Spinal cord (tissue), 10 donors: Measurements from ENCODE around the gene XKR7. TPM values are rescaled to one million over a fixed set of nuclear protein-coding genes. Genes with fewer than 3 reads are reported as not detected.
"Not testable (repeated sequence)": the region's sequence is repeated elsewhere in the genome, so short reads cannot be mapped to it uniquely, and the experiment has no call there.

Experiments used
- DNase-seq, 6 donors: peaks; one replicate each; pipeline versions ENCODE4 v3.0.0 to v3.0.0-alpha.2; 2013 to 2015; ENCODE audit warnings: low spot score in 6 of 6, low read depth in 4 of 6
- H3K27ac ChIP-seq: one replicate; pipeline ENCODE4 v1.5.1; 2013; ENCODE audit warnings: low read depth, low read length, control low read depth
- H3K27me3 ChIP-seq: one replicate; pipeline ENCODE4 v1.6.1; 2013; ENCODE audit warnings: low read length; ENCODE audit not compliant: control insufficient read depth, insufficient read depth
- H3K36me3 ChIP-seq: one replicate; pipeline ENCODE4 v1.6.1; 2013; ENCODE audit warnings: low read length; ENCODE audit not compliant: control insufficient read depth, insufficient read depth
- H3K4me1 ChIP-seq: one replicate; pipeline ENCODE4 v1.6.1; 2013; ENCODE audit warnings: low read length; ENCODE audit not compliant: control insufficient read depth, insufficient read depth
- H3K4me3 ChIP-seq: one replicate; pipeline ENCODE4 v1.5.1; 2013; ENCODE audit warnings: low read depth, low read length, control low read depth
- H3K9me3 ChIP-seq: one replicate; pipeline ENCODE4 v1.6.1; 2013; ENCODE audit warnings: low read length; ENCODE audit not compliant: control insufficient read depth, insufficient read depth
- WGBS: methylation state at CpG from one replicate; pipeline ENCODE4 v1.1.5; 2013; ENCODE audit warnings: missing lambda C conversion rate; ENCODE audit not compliant: insufficient coverage; 5-methylcytosine and 5-hydroxymethylcytosine counted together
- polyA plus RNA-seq, 2 donors: library from polyadenylated mRNA; unstranded; fragments of 120-200 nt; gene quantifications; one replicate each; pipeline ENCODE4 v1.2.1, GENCODE V29; 2013; ENCODE audit not compliant: insufficient read length in 2 of 2
- total RNA-seq, 2 donors: library from RNA; depleted of rRNA in 1 of 2; stranded (reverse); fragments of 120-200 nt in 1 of 2; fragments of >200 nt in 1 of 2; gene quantifications; one replicate each; pipeline versions ENCODE4 v1.2.3 to v1.2.4, GENCODE V29; 2013 to 2014
- donor health status: healthy.

The XKR7 gene
- total and polyA plus RNA-seq, 4 donors, result 1.8 to 9.0 (median 5.8) TPM

GRCh38 chr20:31924561-31924960, 43.4 kb upstream of the XKR7 start:
- no peaks in the 10 kb centered on the region for H3K27me3 ChIP-seq
- WGBS, result 93% methylated on average over 8 of the region's 8 CpGs
- no peaks in the 10 kb centered on the region for H3K9me3 ChIP-seq
- DNase-seq, result no peak
- H3K4me3 ChIP-seq, result no peak overlapping the region
- H3K36me3 ChIP-seq, result peaks cover 10% of the 10 kb centered on the region
- peaks cover 2% of the 10 kb centered on the region for H3K4me1 ChIP-seq
- H3K27ac ChIP-seq, result no peak overlapping the region

DNA sequence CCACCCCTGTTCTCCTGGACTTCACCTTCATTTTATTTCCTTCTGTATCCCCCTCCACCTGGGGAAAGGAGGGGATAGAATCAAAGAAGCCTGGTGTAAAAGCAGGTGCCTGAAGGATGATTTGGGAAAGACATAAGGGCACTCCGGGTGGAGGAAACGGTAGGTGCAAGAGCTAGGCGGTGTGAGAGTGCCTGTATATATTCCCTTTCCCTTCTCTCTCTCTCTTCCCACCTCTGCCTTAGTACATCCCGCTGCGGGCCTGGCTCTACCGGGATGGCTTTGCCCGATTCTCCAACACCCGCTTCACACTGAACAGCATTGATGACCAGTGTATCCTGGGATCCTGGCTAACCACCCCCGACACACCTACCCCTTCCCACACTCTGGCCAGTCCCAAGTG, 42.3 kb upstream of the XKR7 start:
- 68% methylated on average over 6 of the region's 9 CpGs for WGBS
- Histone ChIP-seq H3K9me3 (no peaks in the 10 kb centered on the region), H3K27ac (no peak overlapping the region), H3K36me3 (peaks cover 2% of the 10 kb centered on the region), H3K27me3 (no peaks in the 10 kb centered on the region), H3K4me1 (no peaks in the 10 kb centered on the region), H3K4me3 (no peak overlapping the region)
- no peak for DNase-seq

- Histone ChIP-seq H3K27me3 (no peaks in the 10 kb centered on the region), H3K27ac (no peak overlapping the region), H3K4me3 (no peak overlapping the region), H3K36me3 (peaks cover 2% of the 10 kb centered on the region), H3K9me3 (no peaks in the 10 kb centered on the region), H3K4me1 (no peaks in the 10 kb centered on the region)
- 100% methylated on average over 1 of the region's 2 CpGs for WGBS
- DNase-seq, result no peak
Observed at GRCh38 chr20:31926493-31926892, 41.5 kb upstream of the XKR7 start.

DNA sequence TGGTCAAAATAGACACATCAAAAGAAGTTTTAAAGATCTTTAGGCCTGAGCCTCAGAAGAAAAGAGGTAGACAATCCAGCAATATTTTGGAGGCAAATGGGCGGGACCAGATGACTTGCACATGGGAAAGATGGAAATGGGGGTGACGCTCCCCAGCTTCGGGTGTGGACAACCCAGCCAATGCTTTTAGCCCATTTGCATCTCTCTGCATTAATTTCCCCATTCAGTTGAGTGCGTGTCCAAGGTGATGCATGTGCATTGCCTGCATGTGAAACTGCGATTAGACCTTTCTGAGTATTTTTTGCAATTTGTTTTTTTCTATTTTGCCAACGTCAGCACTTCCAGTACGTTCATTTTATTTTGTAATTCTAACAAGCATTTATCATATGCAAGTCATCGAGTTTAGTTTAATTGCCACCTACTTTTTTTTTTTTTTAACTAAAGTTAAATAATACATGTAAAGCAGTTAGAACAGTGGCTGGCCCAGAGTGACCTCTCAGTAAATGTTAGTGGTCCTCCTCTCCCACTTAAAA, 40.3 kb upstream of the XKR7 start:
- no peak overlapping the region for H3K4me3 ChIP-seq
- no peaks in the 10 kb centered on the region for H3K27me3 ChIP-seq
- no peak for DNase-seq
- WGBS, result 90% methylated on average over 5 of the region's 8 CpGs
- H3K27ac ChIP-seq, result no peak overlapping the region
- H3K9me3 ChIP-seq, result no peaks in the 10 kb centered on the region
- peaks cover 2% of the 10 kb centered on the region for H3K36me3 ChIP-seq
- no peaks in the 10 kb centered on the region for H3K4me1 ChIP-seq

- not testable (repeated sequence) for H3K27ac ChIP-seq, H3K36me3 ChIP-seq, DNase-seq, H3K4me1 ChIP-seq, H3K4me3 ChIP-seq, H3K9me3 ChIP-seq, H3K27me3 ChIP-seq
- no CpG with 5 or more reads among the region's 4 CpGs for WGBS
Observed at GRCh38 chr20:31929631-31930030, 38.3 kb upstream of the XKR7 start.

DNA sequence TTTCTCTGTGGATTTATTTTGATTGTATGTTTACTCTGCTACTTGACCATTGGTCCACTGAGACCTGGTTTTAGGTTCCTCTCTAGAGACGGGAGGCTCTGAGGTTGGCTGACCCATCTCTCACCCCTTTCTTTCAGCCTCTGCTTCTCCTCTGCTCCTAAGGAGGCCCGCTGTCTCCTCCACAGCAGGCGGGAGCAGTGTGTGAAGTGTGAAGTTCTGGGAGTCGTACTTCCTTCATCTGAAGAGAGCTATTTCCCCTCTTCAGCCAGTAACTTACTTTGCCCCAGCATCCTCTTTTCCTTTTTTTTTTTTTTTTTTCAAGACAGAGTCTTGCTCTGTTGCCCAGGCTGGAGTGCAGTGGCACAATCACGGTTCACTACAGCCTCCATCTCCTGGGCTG, 37.2 kb upstream of the XKR7 start:
- peaks cover 4% of the 10 kb centered on the region for H3K36me3 ChIP-seq
- H3K27me3 ChIP-seq, result no peaks in the 10 kb centered on the region
- no peak overlapping the region for H3K4me3 ChIP-seq
- no peak for DNase-seq
- 83% methylated on average over 2 of the region's 5 CpGs for WGBS
- no peak overlapping the region for H3K27ac ChIP-seq
- H3K4me1 ChIP-seq, result no peaks in the 10 kb centered on the region
- H3K9me3 ChIP-seq, result no peaks in the 10 kb centered on the region

DNA sequence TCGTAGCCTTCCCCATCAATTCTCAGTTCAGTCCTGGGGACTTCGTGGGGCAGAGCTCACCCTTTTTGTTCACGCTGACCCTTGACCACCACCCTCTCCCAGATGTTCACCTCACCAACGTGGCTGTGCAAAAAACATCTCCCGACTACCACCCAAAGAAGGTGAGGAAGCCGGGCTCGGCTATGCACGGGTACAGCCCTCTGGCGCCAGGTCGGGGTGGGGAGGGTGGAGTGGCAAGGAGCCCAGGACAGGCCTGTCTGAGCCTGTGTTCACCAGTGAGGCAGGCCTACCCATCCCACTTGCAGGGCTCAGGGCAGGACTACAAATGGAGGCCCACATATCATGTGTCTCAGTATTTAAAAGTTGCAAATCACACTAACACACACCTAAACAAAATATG, 34.3 kb upstream of the XKR7 start:
- Histone ChIP-seq H3K27ac (no peak overlapping the region), H3K4me1 (no peaks in the 10 kb centered on the region), H3K9me3 (no peaks in the 10 kb centered on the region), H3K36me3 (peaks cover 4% of the 10 kb centered on the region), H3K27me3 (no peaks in the 10 kb centered on the region), H3K4me3 (no peak overlapping the region)
- 87% methylated on average over 6 of the region's 10 CpGs for WGBS
- DNase-seq, result no peak

DNA sequence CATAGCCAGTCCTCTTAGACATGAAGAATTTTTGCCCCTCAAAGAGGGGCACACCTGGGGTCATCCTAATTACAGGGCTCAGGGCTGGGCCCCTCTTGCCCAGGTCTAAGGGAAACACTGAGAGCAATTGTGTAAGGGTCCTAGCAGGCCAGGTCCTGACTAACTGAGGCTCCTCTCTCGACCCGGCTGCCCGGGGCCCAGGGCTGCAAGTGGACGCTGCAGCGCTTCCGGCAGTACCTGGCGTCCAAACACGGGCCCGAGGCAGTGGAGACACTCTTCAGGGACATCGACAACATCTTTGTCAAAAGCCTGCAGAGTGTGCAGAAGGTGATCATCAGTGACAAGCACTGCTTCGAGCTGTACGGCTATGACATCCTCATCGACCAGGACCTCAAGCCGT, 33.5 kb upstream of the XKR7 start:
- 90% methylated on average over 13 of the region's 14 CpGs for WGBS
- no peak overlapping the region for H3K4me3 ChIP-seq
- peaks cover 4% of the 10 kb centered on the region for H3K36me3 ChIP-seq
- no peaks in the 10 kb centered on the region for H3K27me3 ChIP-seq
- no peaks in the 10 kb centered on the region for H3K4me1 ChIP-seq
- DNase-seq, result no peak
- no peaks in the 10 kb centered on the region for H3K9me3 ChIP-seq
- H3K27ac ChIP-seq, result no peak overlapping the region

GRCh38 chr20:31934968-31935764, 32.8 kb upstream of the XKR7 start:
- Histone ChIP-seq H3K4me3 (no peak overlapping the region), H3K27me3 (no peaks in the 10 kb centered on the region), H3K36me3 (peaks cover 4% of the 10 kb centered on the region), H3K9me3 (no peaks in the 10 kb centered on the region), H3K27ac (no peak overlapping the region), H3K4me1 (no peaks in the 10 kb centered on the region)
- 51% methylated on average over 6 of the region's 8 CpGs for WGBS
- no peak for DNase-seq

DNA sequence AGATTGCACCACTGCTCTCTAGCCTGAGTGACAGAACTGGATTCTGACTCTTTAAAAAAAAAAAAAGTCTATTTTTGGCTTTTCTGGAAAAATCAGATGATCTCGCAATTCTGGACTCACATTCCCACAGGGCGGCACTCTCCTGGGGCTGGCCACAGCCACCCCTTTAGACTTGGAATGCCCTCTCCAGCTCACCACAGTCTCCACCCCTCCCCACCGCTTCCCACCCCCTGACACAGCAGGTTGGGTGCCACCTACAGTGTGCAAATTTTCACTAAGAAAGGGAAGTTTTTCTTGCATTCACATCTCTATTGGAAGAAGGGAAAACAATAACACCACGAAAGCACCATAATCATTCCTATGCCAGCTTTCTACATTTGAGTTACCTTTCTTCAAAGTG, 31.5 kb upstream of the XKR7 start:
- H3K4me1 ChIP-seq, result no peaks in the 10 kb centered on the region
- no CpG with 5 or more reads among the region's 4 CpGs for WGBS
- no peaks in the 10 kb centered on the region for H3K27me3 ChIP-seq
- H3K9me3 ChIP-seq, result no peaks in the 10 kb centered on the region
- H3K4me3 ChIP-seq, result no peak overlapping the region
- no peak for DNase-seq
- H3K36me3 ChIP-seq, result peaks cover 4% of the 10 kb centered on the region
- H3K27ac ChIP-seq, result no peak overlapping the region
